Measurements from ENCODE around the gene SLC9A4.

The SLC9A4 gene

GRCh38 chr2:102581911-102582310 is 108.9 kb downstream of the SLC9A4 start:
- Histone ChIP-seq H3K79me2 (ENCODE audit: control insufficient read depth, low read length) (no peaks in the 10 kb centered on the region), H3K4me2 (ENCODE audit: low read length) (no peak overlapping the region), H3K27me3 (ENCODE audit: control insufficient read depth, low read length) (no peaks in the 10 kb centered on the region), H3K36me3 (ENCODE audit: control insufficient read depth, low read length) (no peaks in the 10 kb centered on the region), H3K4me1 (ENCODE audit: control insufficient read depth, low read length) (no peaks in the 10 kb centered on the region), H3K9me3 (ENCODE audit: control insufficient read depth, insufficient read depth, low read length) (no peaks in the 10 kb centered on the region), H3K9me2 (replicated peaks; ENCODE audit: control insufficient read depth, low read length) (no peaks in the 10 kb centered on the region), H3F3A (ENCODE audit: control insufficient read depth, insufficient read depth) (no peaks in the 10 kb centered on the region), H3K27ac (ENCODE audit: low read depth, low read length) (no peak overlapping the region), H3K4me3 (ENCODE audit: low read length) (no peak overlapping the region), H4K20me1 (ENCODE audit: control insufficient read depth, insufficient read depth, low read depth, low read length) (no peaks in the 10 kb centered on the region)
- TF ChIP-seq, protein P1, sequence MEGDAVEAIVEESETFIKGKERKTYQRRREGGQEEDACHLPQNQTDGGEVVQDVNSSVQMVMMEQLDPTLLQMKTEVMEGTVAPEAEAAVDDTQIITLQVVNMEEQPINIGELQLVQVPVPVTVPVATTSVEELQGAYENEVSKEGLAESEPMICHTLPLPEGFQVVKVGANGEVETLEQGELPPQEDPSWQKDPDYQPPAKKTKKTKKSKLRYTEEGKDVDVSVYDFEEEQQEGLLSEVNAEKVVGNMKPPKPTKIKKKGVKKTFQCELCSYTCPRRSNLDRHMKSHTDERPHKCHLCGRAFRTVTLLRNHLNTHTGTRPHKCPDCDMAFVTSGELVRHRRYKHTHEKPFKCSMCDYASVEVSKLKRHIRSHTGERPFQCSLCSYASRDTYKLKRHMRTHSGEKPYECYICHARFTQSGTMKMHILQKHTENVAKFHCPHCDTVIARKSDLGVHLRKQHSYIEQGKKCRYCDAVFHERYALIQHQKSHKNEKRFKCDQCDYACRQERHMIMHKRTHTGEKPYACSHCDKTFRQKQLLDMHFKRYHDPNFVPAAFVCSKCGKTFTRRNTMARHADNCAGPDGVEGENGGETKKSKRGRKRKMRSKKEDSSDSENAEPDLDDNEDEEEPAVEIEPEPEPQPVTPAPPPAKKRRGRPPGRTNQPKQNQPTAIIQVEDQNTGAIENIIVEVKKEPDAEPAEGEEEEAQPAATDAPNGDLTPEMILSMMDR (IDR thresholded peaks at IDR 0.05; ENCODE audit: low read depth, low read length, poor library complexity, severe bottlenecking), result no peak
- TF ChIP-seq EZH2phosphoT487 (IDR thresholded peaks at IDR 0.05; ENCODE audit: borderline replicate concordance, low read length), result no peak

GRCh38 chr2:102582845-102583244 is 109.8 kb downstream of the SLC9A4 start:
- H3K27ac ChIP-seq (ENCODE audit: low read depth, low read length), result no peak overlapping the region

More at GRCh38 chr2:102582845-102583244, 109.8 kb downstream of the SLC9A4 start:
- Histone ChIP-seq H3K4me2 (ENCODE audit: low read length) (no peak overlapping the region), H3K4me3 (ENCODE audit: low read length) (no peak overlapping the region), H3K27me3 (ENCODE audit: control insufficient read depth, low read length) (no peaks in the 10 kb centered on the region), H3K79me2 (ENCODE audit: control insufficient read depth, low read length) (no peaks in the 10 kb centered on the region), H3F3A (ENCODE audit: control insufficient read depth, insufficient read depth) (no peaks in the 10 kb centered on the region), H3K9me3 (ENCODE audit: control insufficient read depth, insufficient read depth, low read length) (no peaks in the 10 kb centered on the region), H3K4me1 (ENCODE audit: control insufficient read depth, low read length) (no peaks in the 10 kb centered on the region), H3K36me3 (ENCODE audit: control insufficient read depth, low read length) (no peaks in the 10 kb centered on the region), H4K20me1 (ENCODE audit: control insufficient read depth, insufficient read depth, low read depth, low read length) (no peaks in the 10 kb centered on the region), H3K9me2 (replicated peaks; ENCODE audit: control insufficient read depth, low read length) (no peaks in the 10 kb centered on the region)
- TF ChIP-seq, protein P1 (IDR thresholded peaks at IDR 0.05; ENCODE audit: low read depth, low read length, poor library complexity, severe bottlenecking), result no peak
- TF ChIP-seq EZH2phosphoT487 (IDR thresholded peaks at IDR 0.05; ENCODE audit: borderline replicate concordance, low read length), result no peak
